KMS-11 (cell line): ENCODE results near the gene INVS.
A peak's percentile ranks its signal among the peaks of the same experiment; 100 is the strongest.

Source experiments
- H2AFZ ChIP-seq: fragments of 200-600 bp; sonication (generic); 2 replicates; pipeline ENCODE4 v1.6.1; 2016; ENCODE audit warnings: antibody characterized with exemption, mixed run types, low read depth
- H3K27ac ChIP-seq: fragments of 200-600 bp; sonication (generic); 2 replicates; pipeline ENCODE4 v1.6.1; 2016; ENCODE audit warnings: mild to moderate bottlenecking, mixed run types
- H3K27me3 ChIP-seq: fragments of 200-600 bp; sonication (generic); 2 replicates; pipeline ENCODE4 v1.6.1; 2017; ENCODE audit warnings: mild to moderate bottlenecking, low read depth, mixed run types, moderate library complexity; ENCODE audit not compliant: insufficient read depth
- H3K36me3 ChIP-seq: fragments of 200-600 bp; sonication (generic); 2 replicates; pipeline ENCODE4 v1.6.1; 2017; ENCODE audit warnings: mild to moderate bottlenecking, mixed run types; ENCODE audit not compliant: insufficient read depth
- H3K4me1 ChIP-seq: fragments of 200-600 bp; sonication (generic); 2 replicates; pipeline ENCODE4 v1.6.1; 2016; ENCODE audit warnings: mild to moderate bottlenecking, low read depth, mixed run types; ENCODE audit not compliant: poor library complexity, severe bottlenecking
- H3K4me2 ChIP-seq: fragments of 200-600 bp; sonication (generic); 2 replicates; pipeline ENCODE4 v1.7.0; 2016; ENCODE audit warnings: mild to moderate bottlenecking, mixed run types
- H3K4me3 ChIP-seq: fragments of 200-600 bp; sonication (generic); IDR thresholded peaks from 2 replicates; pipeline ENCODE4 v1.6.1; 2017; ENCODE audit warnings: low read depth, low read length, mixed read lengths; ENCODE audit not compliant: insufficient read depth
- H3K79me2 ChIP-seq: fragments of 200-600 bp; sonication (generic); 2 replicates; pipeline ENCODE4 v1.6.1; 2016; ENCODE audit warnings: low read depth, mixed run types; ENCODE audit not compliant: insufficient read depth
- H3K9ac ChIP-seq: fragments of 200-600 bp; sonication (generic); 2 replicates; pipeline ENCODE4 v1.6.1; 2016; ENCODE audit warnings: mild to moderate bottlenecking, mixed run types
- H4K20me1 ChIP-seq: fragments of 200-600 bp; sonication (generic); 2 replicates; pipeline ENCODE4 v1.6.1; 2016; ENCODE audit warnings: mild to moderate bottlenecking, mixed run types; ENCODE audit not compliant: insufficient read depth
- TF ChIP-seq, protein P1 (sequence below): fragments of 200-600 bp; sonication (generic); conservative IDR thresholded peaks from 2 replicates; pipeline ENCODE4 v1.6.1; 2017; ENCODE audit warnings: low read depth, mild to moderate bottlenecking, antibody characterized with exemption, low read length, moderate library complexity, mixed read lengths

Gene INVS

DNA sequence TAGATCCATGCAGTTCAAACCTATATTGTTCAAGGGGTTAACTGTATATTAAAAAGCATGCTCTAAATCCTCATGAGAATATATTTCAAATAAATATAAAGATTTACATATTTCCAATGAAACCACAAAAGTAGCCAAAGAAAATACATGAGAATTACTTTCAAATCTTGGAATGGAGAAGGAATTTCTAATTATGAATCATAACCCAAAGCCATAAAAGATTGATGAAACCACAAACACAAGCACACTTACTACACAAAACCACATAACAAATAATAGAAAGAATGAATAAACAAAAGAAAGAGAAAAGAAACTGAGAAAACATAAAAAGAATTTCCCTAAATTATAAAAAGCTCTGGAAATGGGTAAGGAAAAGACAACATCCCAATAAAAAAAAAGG is 16.3 kb upstream of the INVS start:
- peaks cover 69% of the 10 kb centered on the region for H3K4me1 ChIP-seq
- peak overlapping the region; percentile 96 for H3K4me2 ChIP-seq
- no peaks in the 10 kb centered on the region for H3K36me3 ChIP-seq
- no peak overlapping the region for H2AFZ ChIP-seq
- no peaks in the 10 kb centered on the region; the same call in 1 of the 2 replicates for H4K20me1 ChIP-seq
- H3K27me3 ChIP-seq, result no peaks in the 10 kb centered on the region
- H3K4me3 ChIP-seq, result no peak overlapping the region
- TF ChIP-seq, protein P1, sequence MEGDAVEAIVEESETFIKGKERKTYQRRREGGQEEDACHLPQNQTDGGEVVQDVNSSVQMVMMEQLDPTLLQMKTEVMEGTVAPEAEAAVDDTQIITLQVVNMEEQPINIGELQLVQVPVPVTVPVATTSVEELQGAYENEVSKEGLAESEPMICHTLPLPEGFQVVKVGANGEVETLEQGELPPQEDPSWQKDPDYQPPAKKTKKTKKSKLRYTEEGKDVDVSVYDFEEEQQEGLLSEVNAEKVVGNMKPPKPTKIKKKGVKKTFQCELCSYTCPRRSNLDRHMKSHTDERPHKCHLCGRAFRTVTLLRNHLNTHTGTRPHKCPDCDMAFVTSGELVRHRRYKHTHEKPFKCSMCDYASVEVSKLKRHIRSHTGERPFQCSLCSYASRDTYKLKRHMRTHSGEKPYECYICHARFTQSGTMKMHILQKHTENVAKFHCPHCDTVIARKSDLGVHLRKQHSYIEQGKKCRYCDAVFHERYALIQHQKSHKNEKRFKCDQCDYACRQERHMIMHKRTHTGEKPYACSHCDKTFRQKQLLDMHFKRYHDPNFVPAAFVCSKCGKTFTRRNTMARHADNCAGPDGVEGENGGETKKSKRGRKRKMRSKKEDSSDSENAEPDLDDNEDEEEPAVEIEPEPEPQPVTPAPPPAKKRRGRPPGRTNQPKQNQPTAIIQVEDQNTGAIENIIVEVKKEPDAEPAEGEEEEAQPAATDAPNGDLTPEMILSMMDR, result no peak
- peaks cover 83% of the 10 kb centered on the region for H3K79me2 ChIP-seq
- peak overlapping the region; percentile 91 for H3K27ac ChIP-seq
- H3K9ac ChIP-seq, result peak overlapping the region; percentile 58

DNA sequence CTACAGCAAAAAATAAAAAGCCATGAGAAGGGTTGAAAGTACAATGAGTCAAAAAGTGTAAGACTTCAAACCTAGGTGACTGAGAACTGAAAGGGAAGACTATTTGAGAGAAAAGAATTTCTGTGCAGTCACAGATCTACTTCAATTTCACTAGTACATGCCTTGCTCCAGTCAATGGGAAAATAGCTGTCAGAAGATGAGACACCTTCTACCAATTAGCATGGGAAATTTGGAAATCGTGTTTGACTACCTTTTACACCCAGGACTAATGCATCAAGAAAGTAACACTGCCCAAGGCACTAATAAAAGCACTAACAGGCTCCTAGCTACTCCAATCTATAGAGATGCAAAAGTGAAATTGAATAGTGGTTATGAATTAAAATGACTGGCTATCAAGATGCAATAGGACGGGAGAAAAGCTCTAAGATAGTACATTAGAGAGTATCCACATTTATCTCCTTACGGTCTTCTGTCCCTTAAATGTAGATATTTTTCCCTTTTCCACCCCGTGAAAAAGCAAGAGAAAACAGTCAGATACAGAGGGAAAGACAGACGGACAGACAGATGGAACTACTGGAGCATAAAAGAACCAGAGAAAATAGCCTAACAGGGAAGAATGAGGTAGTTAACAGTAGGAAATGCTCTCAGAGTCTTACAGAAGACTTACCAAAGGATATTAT is 15.5 kb upstream of the INVS start:
- Histone ChIP-seq H3K4me2 (peak overlapping the region; percentile 96), H3K27ac (peak overlapping the region; percentile 91), H3K79me2 (peaks cover 87% of the 10 kb centered on the region), H3K4me3 (no peak overlapping the region), H3K36me3 (no peaks in the 10 kb centered on the region), H3K9ac (peak overlapping the region; percentile 58), H4K20me1 (no peaks in the 10 kb centered on the region; the same call in 1 of the 2 replicates), H2AFZ (no peak overlapping the region), H3K4me1 (peaks cover 77% of the 10 kb centered on the region), H3K27me3 (no peaks in the 10 kb centered on the region)
- TF ChIP-seq, protein P1, result no peak

DNA sequence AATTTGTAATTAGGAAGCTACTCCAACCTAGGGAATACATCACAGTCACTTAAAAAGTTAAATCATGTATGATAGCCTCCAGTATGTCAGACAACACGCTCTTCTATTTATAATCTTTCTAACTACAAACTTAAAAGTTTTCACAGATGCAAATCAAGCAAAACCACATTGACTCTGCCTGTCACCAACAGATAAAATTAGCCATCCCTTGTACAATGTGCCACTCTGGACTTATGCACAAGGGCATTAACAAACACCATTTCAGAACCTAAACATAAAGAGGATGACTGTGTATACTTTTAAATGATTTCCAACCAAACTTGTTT is 15.0 kb upstream of the INVS start:
- Histone ChIP-seq H4K20me1 (no peaks in the 10 kb centered on the region; the same call in 1 of the 2 replicates), H3K4me2 (peak overlapping the region; percentile 96), H3K4me3 (no peak overlapping the region), H3K4me1 (peaks cover 82% of the 10 kb centered on the region), H3K27ac (peak overlapping the region; percentile 91), H3K9ac (peak overlapping the region; percentile 58), H3K36me3 (no peaks in the 10 kb centered on the region), H3K27me3 (no peaks in the 10 kb centered on the region), H2AFZ (no peak overlapping the region), H3K79me2 (peaks cover 92% of the 10 kb centered on the region)
- TF ChIP-seq, protein P1, result no peak

DNA sequence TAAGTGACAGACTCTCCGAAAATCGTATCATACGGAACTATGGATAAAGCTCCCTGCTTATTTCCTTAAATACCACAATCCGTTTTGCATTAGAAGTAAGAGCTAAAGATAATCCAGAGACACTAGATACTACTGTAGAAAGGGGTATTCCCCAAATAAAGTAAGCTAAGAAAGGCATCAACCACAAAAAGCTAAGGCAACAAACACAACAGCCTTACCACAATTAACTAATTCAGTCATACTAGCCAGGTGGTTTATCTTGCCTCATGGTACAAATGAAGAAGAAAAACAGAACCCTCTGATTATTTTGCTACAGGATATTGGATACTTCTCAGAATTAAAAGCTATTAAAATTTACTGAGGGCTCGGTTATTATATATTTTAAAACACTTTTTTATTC is 14.3 kb upstream of the INVS start:
- TF ChIP-seq, protein P1, result no peak
- H3K4me1 ChIP-seq, result peaks cover 83% of the 10 kb centered on the region
- H3K27me3 ChIP-seq, result no peaks in the 10 kb centered on the region
- H4K20me1 ChIP-seq, result no peaks in the 10 kb centered on the region; the same call in 1 of the 2 replicates
- no peaks in the 10 kb centered on the region for H3K36me3 ChIP-seq
- no peak overlapping the region for H3K4me3 ChIP-seq
- no peak overlapping the region for H2AFZ ChIP-seq
- H3K79me2 ChIP-seq, result peaks cover 95% of the 10 kb centered on the region
- H3K9ac ChIP-seq, result peak overlapping the region; percentile 58
- peak overlapping the region; percentile 96 for H3K4me2 ChIP-seq
- peak overlapping the region; percentile 91 for H3K27ac ChIP-seq
